IPS-18a (cell line): Measurements from ENCODE around the gene DBX1.

Experiments used
- H3K27ac ChIP-seq: one replicate; pipeline ENCODE4 v1.5.1; 2013; ENCODE audit warnings: low read length
- H3K27me3 ChIP-seq: one replicate; pipeline ENCODE4 v1.6.1; 2013; ENCODE audit warnings: mild to moderate bottlenecking, low read length; ENCODE audit not compliant: control insufficient read depth, insufficient read depth
- H3K36me3 ChIP-seq: one replicate; pipeline ENCODE4 v1.6.1; 2013; ENCODE audit warnings: low read depth, low read length; ENCODE audit not compliant: control insufficient read depth
- H3K4me1 ChIP-seq: one replicate; pipeline ENCODE4 v1.6.1; 2013; ENCODE audit warnings: low read depth, low read length; ENCODE audit not compliant: control insufficient read depth
- H3K4me3 ChIP-seq: one replicate; pipeline ENCODE4 v1.5.1; 2013; ENCODE audit warnings: low read length
- H3K9ac ChIP-seq: one replicate; pipeline ENCODE4 v1.6.1; 2013; ENCODE audit warnings: mild to moderate bottlenecking, low read length, moderate library complexity
- H3K9me3 ChIP-seq: one replicate; pipeline ENCODE4 v1.6.1; 2013; ENCODE audit warnings: low read depth, low read length; ENCODE audit not compliant: control insufficient read depth

The DBX1 gene

GRCh38 chr11:20192641-20193040 is 32.4 kb upstream of the DBX1 start:
- Histone ChIP-seq H3K9me3 (no peaks in the 10 kb centered on the region), H3K27me3 (peaks cover 26% of the 10 kb centered on the region)

DNA sequence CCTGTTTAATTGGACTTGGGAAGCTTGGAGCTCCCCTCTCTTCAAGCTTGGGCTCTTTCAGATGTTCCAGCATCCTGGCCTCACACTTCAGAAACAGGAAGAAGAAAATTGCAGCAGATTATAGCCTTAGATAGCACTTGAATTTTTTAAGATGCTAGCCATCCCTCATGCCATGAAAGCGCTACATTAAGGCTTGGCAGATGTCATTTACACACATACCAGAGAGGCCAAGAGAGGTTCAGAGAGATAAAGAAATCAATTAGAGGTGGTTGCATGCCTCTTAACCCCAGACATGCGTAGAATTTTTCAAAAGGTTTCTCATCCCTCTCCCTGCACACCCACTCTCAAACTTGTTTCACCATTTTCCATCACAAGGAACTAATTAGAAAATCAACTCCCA is 31.9 kb upstream of the DBX1 start:
- Histone ChIP-seq H3K36me3 (no peaks in the 10 kb centered on the region), H3K4me1 (no peaks in the 10 kb centered on the region), H3K27ac (no peak overlapping the region), H3K4me3 (no peak overlapping the region), H3K9me3 (no peaks in the 10 kb centered on the region), H3K9ac (no peak overlapping the region), H3K27me3 (peaks cover 21% of the 10 kb centered on the region)

More at GRCh38 chr11:20192641-20193040, 32.4 kb upstream of the DBX1 start:
- H3K4me1 ChIP-seq, result no peaks in the 10 kb centered on the region
- H3K36me3 ChIP-seq, result no peaks in the 10 kb centered on the region
- no peak overlapping the region for H3K27ac ChIP-seq
- no peak overlapping the region for H3K9ac ChIP-seq
- no peak overlapping the region for H3K4me3 ChIP-seq

GRCh38 chr11:20178976-20179375 is 18.7 kb upstream of the DBX1 start:
- no peak overlapping the region for H3K9ac ChIP-seq
- H3K9me3 ChIP-seq, result peaks cover 5% of the 10 kb centered on the region
- H3K27me3 ChIP-seq, result no peaks in the 10 kb centered on the region
- H3K36me3 ChIP-seq, result no peaks in the 10 kb centered on the region
- no peak overlapping the region for H3K4me3 ChIP-seq
- H3K27ac ChIP-seq, result no peak overlapping the region
- H3K4me1 ChIP-seq, result no peaks in the 10 kb centered on the region

DNA sequence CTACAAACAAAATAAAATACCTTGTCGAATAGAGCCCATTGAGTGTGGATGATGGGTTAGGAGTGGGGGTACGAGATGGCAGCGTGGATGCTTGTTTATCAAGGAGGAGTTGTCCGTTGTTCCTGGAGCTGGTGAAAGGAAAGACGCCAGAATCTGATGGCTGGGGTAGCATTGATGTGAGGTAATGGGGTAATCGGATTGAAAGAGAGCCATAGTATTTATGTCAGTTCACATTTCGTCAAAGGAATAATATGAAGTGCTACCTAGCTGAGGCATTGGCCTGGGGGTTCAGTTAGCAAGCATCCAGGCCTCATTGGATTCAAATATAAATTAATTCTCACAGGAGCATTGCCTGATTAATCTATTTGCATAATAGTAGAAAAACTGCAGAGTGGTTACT is 16.9 kb upstream of the DBX1 start:
- Histone ChIP-seq H3K4me1 (no peaks in the 10 kb centered on the region), H3K36me3 (no peaks in the 10 kb centered on the region), H3K9me3 (peaks cover 4% of the 10 kb centered on the region), H3K9ac (no peak overlapping the region), H3K27me3 (peaks cover 3% of the 10 kb centered on the region), H3K27ac (no peak overlapping the region), H3K4me3 (no peak overlapping the region)

DNA sequence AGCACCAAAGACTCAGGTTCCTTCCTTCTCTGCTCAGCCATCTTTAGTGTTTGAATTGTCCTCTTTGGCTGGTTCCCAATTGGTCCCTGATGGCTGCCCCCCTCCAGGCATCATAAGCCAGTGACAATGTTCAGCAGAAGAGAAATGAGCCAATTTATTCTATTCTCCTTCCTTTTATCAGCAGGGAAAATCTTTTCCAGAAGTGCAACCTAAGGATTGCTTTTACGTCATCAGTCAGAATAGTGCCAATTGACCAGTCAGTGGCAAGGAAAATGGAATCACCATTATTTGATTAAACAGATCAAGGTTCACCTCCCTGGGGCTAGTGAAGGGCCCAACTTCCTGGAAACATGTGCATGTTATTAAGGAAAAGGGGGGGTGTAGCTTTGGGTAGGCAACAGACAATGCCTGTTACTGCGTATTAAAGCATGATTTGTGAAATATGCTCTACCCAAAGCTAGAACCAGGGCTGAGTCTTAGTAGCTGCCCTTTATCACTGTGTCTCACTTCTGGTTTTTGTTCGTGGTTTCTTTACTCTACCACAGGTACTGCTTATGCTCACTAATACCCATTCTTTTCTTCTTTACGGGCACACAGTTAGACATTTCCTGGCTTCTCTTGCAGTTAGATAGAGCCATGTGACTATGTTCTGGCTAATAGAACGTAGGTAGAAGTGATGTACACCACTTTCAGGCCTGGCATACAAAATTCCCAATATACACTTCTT is 12.6 kb upstream of the DBX1 start:
- peaks cover 6% of the 10 kb centered on the region for H3K27me3 ChIP-seq
- no peaks in the 10 kb centered on the region for H3K9me3 ChIP-seq
- H3K27ac ChIP-seq, result no peak overlapping the region
- no peaks in the 10 kb centered on the region for H3K36me3 ChIP-seq
- H3K4me1 ChIP-seq, result no peaks in the 10 kb centered on the region
- no peak overlapping the region for H3K4me3 ChIP-seq
- no peak overlapping the region for H3K9ac ChIP-seq

DNA sequence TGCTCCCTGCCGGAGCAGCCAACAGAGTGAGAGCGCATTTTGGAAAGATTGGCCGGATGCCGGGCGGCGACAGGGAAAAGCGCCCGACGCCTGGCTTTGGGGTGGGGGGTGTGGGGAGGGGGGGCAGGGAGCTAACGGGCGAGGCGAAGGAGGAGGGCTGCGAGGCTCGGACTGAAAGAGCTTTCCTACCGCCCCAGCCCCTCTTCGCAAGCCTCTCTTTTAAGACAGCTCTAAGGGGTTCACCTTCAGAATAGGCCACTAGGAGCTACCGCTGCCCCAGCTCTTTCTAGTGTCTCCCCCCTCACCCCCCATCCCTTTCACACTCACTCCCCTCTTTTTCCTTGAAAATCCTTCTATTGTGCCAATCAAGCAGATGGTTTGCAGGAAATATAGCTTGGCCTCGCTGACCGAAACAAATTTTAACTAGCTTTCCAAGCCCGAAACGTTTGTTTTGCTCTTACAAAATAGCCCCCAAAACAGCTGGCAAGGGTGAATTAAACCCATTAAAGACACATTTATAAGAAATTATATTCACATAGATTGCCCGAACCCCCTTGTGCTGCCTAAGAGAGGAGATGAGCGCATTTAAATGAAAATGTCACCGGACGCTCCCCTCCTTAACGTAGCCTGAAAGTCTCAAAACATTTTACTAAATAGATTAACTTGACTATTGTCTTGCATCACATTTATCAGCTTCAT is 3.7 kb upstream of the DBX1 start:
- Histone ChIP-seq H3K9me3 (no peaks in the 10 kb centered on the region), H3K9ac (no peak overlapping the region), H3K36me3 (no peaks in the 10 kb centered on the region), H3K4me1 (peaks cover 30% of the 10 kb centered on the region), H3K27ac (no peak overlapping the region), H3K27me3 (peaks cover 93% of the 10 kb centered on the region), H3K4me3 (peak overlapping the region; percentile 60)

DNA sequence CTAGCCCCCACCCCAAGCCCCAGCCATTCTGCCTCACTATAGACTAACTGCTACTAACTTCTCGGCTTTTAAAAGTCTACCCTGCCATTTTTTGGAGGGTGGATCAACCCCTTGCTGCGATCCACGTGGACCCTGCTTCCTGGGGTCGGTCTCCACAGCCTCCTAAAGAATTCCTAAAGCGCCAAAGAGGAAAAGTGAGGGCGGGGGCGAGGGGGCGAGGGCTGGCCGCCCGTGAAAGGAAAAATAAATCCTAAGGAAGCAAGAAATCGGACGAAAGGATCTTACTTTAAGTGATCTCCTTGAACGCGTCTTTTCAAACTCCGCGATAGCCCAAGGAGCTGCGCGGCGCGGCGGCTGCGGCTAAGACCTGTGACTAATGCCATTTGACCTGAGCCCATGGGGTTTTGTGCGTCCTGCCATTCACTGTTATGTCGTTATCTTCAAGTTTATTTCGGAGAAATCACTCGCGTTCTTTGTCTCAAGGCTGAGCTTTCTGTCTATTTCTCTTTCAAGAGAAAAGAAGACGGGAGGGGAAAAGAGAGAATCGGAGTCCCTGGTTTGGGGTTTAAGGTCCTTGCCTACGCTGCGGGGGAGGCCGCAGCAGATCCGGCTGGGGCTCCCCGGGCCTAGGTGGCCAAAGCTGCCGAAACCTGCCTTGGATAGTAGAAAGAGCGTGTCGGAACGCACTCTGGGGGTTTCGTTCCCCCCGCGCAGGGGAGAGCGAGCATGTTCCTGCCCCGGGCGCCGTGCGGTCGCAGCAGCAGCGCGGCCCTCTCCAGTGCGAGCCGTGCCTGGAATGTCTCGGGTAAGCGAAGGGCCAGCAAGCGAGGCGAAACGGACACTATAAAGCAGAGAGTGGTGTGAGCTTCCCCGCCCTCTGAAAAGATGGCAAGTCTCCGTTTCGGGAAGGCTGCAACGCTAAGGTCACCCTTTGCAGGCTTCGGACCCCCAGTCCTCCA is 2.8 kb upstream of the DBX1 start:
- peaks cover 38% of the 10 kb centered on the region for H3K4me1 ChIP-seq
- peak overlapping the region; percentile 60 for H3K4me3 ChIP-seq
- peaks cover 100% of the 10 kb centered on the region for H3K27me3 ChIP-seq
- peak overlapping the region; percentile 3 for H3K9ac ChIP-seq
- H3K27ac ChIP-seq, result no peak overlapping the region
- no peaks in the 10 kb centered on the region for H3K36me3 ChIP-seq
- H3K9me3 ChIP-seq, result no peaks in the 10 kb centered on the region

DNA sequence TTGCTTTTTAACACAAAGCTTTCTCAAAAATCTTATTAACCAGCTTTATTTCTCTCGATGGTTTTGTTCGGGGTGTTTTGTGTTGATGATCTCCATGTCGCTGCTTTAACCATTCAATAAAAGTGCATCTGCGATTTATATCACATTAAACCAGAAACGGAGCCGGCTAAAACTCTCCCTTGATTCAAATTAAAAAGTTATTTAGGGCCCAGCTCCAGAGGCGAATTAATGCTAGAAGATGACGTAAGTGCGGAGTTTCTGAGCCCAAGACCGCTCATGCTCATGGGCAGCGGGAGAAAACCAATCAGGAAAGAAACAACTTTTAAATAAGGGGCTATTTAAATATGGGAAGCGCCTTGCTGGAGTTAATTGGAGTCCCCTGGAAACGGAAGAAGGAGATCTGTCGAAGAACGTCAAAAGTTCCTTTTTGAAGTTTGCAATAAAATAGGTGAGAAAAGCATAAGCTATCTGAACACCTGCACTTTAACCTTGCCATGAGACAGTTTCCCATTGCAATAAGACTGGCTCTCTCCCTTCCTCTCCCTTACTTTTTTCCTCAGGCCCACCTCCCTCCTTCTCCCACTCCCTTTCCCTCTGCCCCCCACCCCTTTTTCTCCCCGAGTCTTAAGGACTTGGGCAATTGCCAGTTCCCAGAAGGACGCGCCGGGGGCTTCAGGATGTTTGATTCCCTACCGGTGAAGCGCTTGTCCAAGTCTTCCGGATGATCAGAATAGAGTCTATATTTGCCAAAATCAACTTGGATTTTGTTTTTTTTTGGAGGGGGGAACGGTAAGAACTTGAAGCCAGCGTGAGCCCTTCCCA is 1.9 kb upstream of the DBX1 start:
- Histone ChIP-seq H3K27me3 (peaks cover 100% of the 10 kb centered on the region), H3K4me3 (peak overlapping the region; percentile 60), H3K27ac (no peak overlapping the region), H3K9me3 (no peaks in the 10 kb centered on the region), H3K4me1 (peaks cover 44% of the 10 kb centered on the region), H3K9ac (no peak overlapping the region), H3K36me3 (no peaks in the 10 kb centered on the region)

GRCh38 chr11:20161230-20161918 is 1.1 kb upstream of the DBX1 start:
- H3K36me3 ChIP-seq, result no peaks in the 10 kb centered on the region
- H3K9ac ChIP-seq, result no peak overlapping the region
- no peak overlapping the region for H3K27ac ChIP-seq
- H3K9me3 ChIP-seq, result no peaks in the 10 kb centered on the region
- peaks cover 100% of the 10 kb centered on the region for H3K27me3 ChIP-seq
- H3K4me3 ChIP-seq, result peak overlapping the region; percentile 60
- H3K4me1 ChIP-seq, result peaks cover 46% of the 10 kb centered on the region

- H3K4me3 ChIP-seq, result peak overlapping the region; percentile 14
Measured at GRCh38 chr11:20159466-20160381, 551 bp downstream of the DBX1 start.

More at GRCh38 chr11:20159466-20160381, 551 bp downstream of the DBX1 start:
- Histone ChIP-seq H3K27me3 (peaks cover 100% of the 10 kb centered on the region), H3K9ac (no peak overlapping the region), H3K27ac (no peak overlapping the region), H3K4me1 (peaks cover 51% of the 10 kb centered on the region), H3K9me3 (no peaks in the 10 kb centered on the region), H3K36me3 (no peaks in the 10 kb centered on the region)
